Adrenal gland (tissue), 12 donors: ENCODE measurements around the gene TEAD4. TPM values are rescaled to one million over a fixed set of nuclear protein-coding genes. Genes with fewer than 3 reads are reported as not detected.

Source experiments
- DNase-seq, 7 donors: peaks; one replicate each; pipeline ENCODE4 v3.0.0-alpha.2; 2019 to 2020
- H3K27ac ChIP-seq, 5 donors: fragments of 200-600 bp; sonication (generic) in 4 of 5; 1 replicate in 3 of 5; 2 replicates in 2 of 5; pipeline versions ENCODE4 v1.5.1 to v1.8.0; 2016 to 2020; ENCODE audit warnings: mild to moderate bottlenecking in 1 of 5
- H3K27me3 ChIP-seq: fragments of 200-600 bp; 2 replicates; pipeline ENCODE4 v1.8.0; 2021
- H3K36me3 ChIP-seq, 2 donors: fragments of 200-600 bp; replicated peaks in 1 of 2; 1 replicate in 1 of 2; 2 replicates in 1 of 2; pipeline versions ENCODE4 v1.5.1 to v1.8.0; 2018 to 2022
- H3K4me1 ChIP-seq, 2 donors: fragments of 200-600 bp; replicated peaks in 1 of 2; 1 replicate in 1 of 2; 2 replicates in 1 of 2; pipeline versions ENCODE4 v1.5.1 to v1.8.0; 2018 to 2021
- H3K4me3 ChIP-seq, 4 donors: fragments of 200-600 bp; sonication (generic) in 3 of 4; one replicate each; pipeline ENCODE4 v1.5.1; 2016 to 2018
- H3K9me3 ChIP-seq, 3 donors: fragments of 200-600 bp; sonication (generic) in 1 of 3; replicated peaks in 1 of 3; 1 replicate in 2 of 3; 2 replicates in 1 of 3; pipeline versions ENCODE4 v1.5.1 to v1.8.0; 2016 to 2021
- CTCF ChIP-seq, 6 experiments: fragments of 450-650 bp in 4 of 6; fragments of 200-600 bp in 2 of 6; sonication (generic) in 1 of 6; IDR thresholded peaks; 1 replicate in 5 of 6; 2 replicates in 1 of 6; pipeline versions ENCODE4 v1.5.1 to v1.8.0; 2016 to 2021; ENCODE audit warnings: antibody characterized with exemption in 6 of 6, mild to moderate bottlenecking in 2 of 6, moderate library complexity in 1 of 6
- POLR2A ChIP-seq, 2 donors: fragments of 450-650 bp; IDR thresholded peaks; one replicate each; pipeline ENCODE4 v1.6.1; 2017; ENCODE audit warnings: antibody characterized with exemption in 2 of 2, mild to moderate bottlenecking in 2 of 2, moderate library complexity in 1 of 2
- WGBS, 4 donors: extraction: QIAGEN DNeasy Blood & Tissue Kit in 2 of 4; methylation state at CpG; one replicate each; pipeline versions ENCODE4 v1.1.5 to v1.1.7; 2013 to 2017; 5-methylcytosine and 5-hydroxymethylcytosine counted together
- intact Hi-C, 2 donors: fragments of 100-400 bp; cut with DNase I; formaldehyde crosslinking; loops; one replicate each; pipeline versions ENCODE4 v1.14.1 to v1.15.0; 2022 to 2023
- polyA plus RNA-seq, 3 donors: library from polyadenylated mRNA; stranded (reverse); fragments of 200-250 nt in 2 of 3; fragments of 350-450 nt in 1 of 3; fragmentation: Illumina TruSeq in 1 of 3; extraction: RNeasy Lipid Tissue Mini Kit (QIAGEN cat#74804) in 1 of 3; gene quantifications; one replicate each; pipeline ENCODE4 v1.2.3, GENCODE V29; 2013 to 2014
- total RNA-seq, 9 donors: library from RNA; depleted of rRNA in 4 of 9; stranded (reverse); fragments of >200 nt in 4 of 9; fragments of 120-200 nt in 1 of 9; fragmentation: NEBNext Ultra II Directional in 1 of 9; extraction: Animal tissue kit (Norgen Biotek cat#: 25700) in 1 of 9; gene quantifications; one replicate each; pipeline versions ENCODE4 v1.1.0 to v1.2.4, GENCODE V29; 2013 to 2023
- donor health status: healthy with polysubstance abuse.
- donor health status: Bipolar disorder and iron deficiency.
- donor health status: DM: yes; HTN: yes; CAD: no.
- donor health status: DM: no; HTN: no; CAD: no.
- donor health status: DM: no; HTN: no; CAD: no.
- donor health status: DM: yes; HTN: yes; CAD: no.

Gene TEAD4
- total and polyA plus RNA-seq, 12 donors = 1.2 to 16.6 (median 7.6) TPM

GRCh38 chr12:2982361-2982760 is 23.2 kb downstream of the TEAD4 start:
- H3K4me1 ChIP-seq = no peaks in the 10 kb centered on the region
- intact Hi-C loops = no loop called here
- TF ChIP-seq POLR2A (IDR thresholded peaks at IDR 0.05) = no peak
- no peak for TF ChIP-seq CTCF (IDR thresholded peaks at IDR 0.05)
- no peak overlapping the region for H3K27ac ChIP-seq
- no peaks in the 10 kb centered on the region for H3K27me3 ChIP-seq
- H3K9me3 ChIP-seq = no peaks in the 10 kb centered on the region
- H3K36me3 ChIP-seq = no peaks in the 10 kb centered on the region
- DNase-seq = no peak
- no peak overlapping the region for H3K4me3 ChIP-seq
- 90 to 95% (median 94%) methylated on average over 4 to 13 of the region's 13 CpGs for WGBS, 4 donors

GRCh38 chr12:2984249-2984648 is 25.1 kb downstream of the TEAD4 start:
- Histone ChIP-seq H3K4me1 (no peaks in the 10 kb centered on the region), H3K27ac (no peak overlapping the region), H3K9me3 (no peaks in the 10 kb centered on the region), H3K36me3 (no peaks in the 10 kb centered on the region), H3K27me3 (no peaks in the 10 kb centered on the region), H3K4me3 (no peak overlapping the region)
- intact Hi-C loops = no loop called here
- no peak for DNase-seq
- 74 to 77% (median 75%) methylated on average over 5 of the region's 5 CpGs for WGBS, 4 donors
- TF ChIP-seq POLR2A (IDR thresholded peaks at IDR 0.05) (no peak), CTCF (IDR thresholded peaks at IDR 0.05) (no peak)

DNA sequence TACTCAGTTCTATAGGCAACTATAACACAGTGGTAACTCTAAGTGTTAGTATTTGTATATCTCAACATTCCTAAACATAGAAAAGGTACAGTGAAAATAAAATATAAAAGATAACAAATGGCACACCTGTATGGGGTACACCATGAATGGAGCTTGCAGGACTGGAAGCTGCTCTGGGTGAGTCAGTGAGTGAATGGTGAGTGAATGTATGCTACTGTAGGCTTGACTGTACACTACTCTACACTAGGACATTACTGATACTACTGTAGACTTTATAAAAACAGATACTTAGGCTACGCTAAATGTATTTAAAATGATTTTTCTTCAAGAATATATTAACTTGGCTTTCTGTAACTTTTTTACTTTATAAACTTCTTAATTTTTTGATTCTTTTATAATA is 25.5 kb downstream of the TEAD4 start:
- Histone ChIP-seq H3K36me3 (no peaks in the 10 kb centered on the region), H3K4me1 (no peaks in the 10 kb centered on the region), H3K4me3 (no peak overlapping the region), H3K27me3 (no peaks in the 10 kb centered on the region), H3K9me3 (peaks cover 0 to 2% (median 0%) of the 10 kb centered on the region in 3 donors), H3K27ac (no peak overlapping the region)
- WGBS, 4 donors = 90 to 100% (median 92%) methylated on average over 1 of the region's 1 CpG
- TF ChIP-seq CTCF (IDR thresholded peaks at IDR 0.05) = no peak
- TF ChIP-seq POLR2A (IDR thresholded peaks at IDR 0.05) = no peak
- no peak for DNase-seq
- intact Hi-C loops = no loop called here

DNA sequence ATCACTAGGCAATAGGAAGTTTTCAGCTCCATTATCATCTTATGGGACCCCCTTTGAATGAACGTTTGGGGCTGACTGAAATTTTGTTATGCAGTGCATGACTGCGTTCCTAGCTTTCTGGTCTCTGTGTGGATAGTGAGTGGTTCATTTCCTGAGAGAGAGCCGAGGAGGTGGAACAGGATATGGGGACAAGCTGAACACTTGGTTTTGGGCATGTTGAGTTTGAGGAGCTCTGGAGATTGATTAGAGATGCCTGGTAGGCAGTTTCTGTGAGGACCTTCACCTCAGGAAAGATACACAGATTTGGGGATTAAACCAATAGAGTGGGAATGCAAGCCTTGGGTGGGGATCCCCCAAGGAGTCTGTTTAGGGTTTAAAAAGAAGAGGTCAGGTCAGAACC is 27.7 kb downstream of the TEAD4 start:
- Histone ChIP-seq H3K36me3 (no peaks in the 10 kb centered on the region), H3K27me3 (no peaks in the 10 kb centered on the region), H3K27ac (no peak overlapping the region), H3K4me1 (no peaks in the 10 kb centered on the region), H3K9me3 (peaks cover 0 to 5% (median 0%) of the 10 kb centered on the region in 3 donors), H3K4me3 (no peak overlapping the region)
- DNase-seq = no peak
- no peak for TF ChIP-seq CTCF (IDR thresholded peaks at IDR 0.05)
- TF ChIP-seq POLR2A (IDR thresholded peaks at IDR 0.05) = no peak
- 70 to 77% (median 77%) methylated on average over 3 of the region's 3 CpGs for WGBS, 4 donors
- intact Hi-C loops = no loop called here
